Panc1 (cell line): ENCODE measurements around the gene ADM2. TPM values are rescaled to one million over a fixed set of nuclear protein-coding genes. Genes with fewer than 3 reads are reported as not detected.
"Not testable (repeated sequence)": the region's sequence is repeated elsewhere in the genome, so short reads cannot be mapped to it uniquely, and the experiment has no call there.

Experiments used
- ATAC-seq: fragments of 200-7000 bp; cut with Tn5 transposase; 2 replicates; pipeline ENCODE4 v1.9.1; 2020; ENCODE audit warnings: mild to moderate bottlenecking, moderate library complexity
- BruUV-seq: library from RNA; stranded (reverse); fragments of 400-500 nt; replicated peaks from 2 replicates; lab custom pipeline; 2021; lab: Mats Ljungman, UMichigan
- CTCF ChIA-PET: fragments of 300-600 bp; sonication (Branson Sonifier 250); formaldehyde crosslinking; loops from one replicate; lab custom pipeline; 2022; ENCODE audit warnings: antibody characterized with exemption; lab: Charles Lee
- POLR2A ChIA-PET: fragments of 300-600 bp; sonication (Branson Sonifier 250); formaldehyde crosslinking; loops from one replicate; lab custom pipeline; 2022; ENCODE audit warnings: antibody characterized with exemption; lab: Charles Lee
- DNase-seq: peaks from one replicate; pipeline ENCODE4 v3.0.0-alpha.2; 2010; ENCODE audit warnings: low read depth, low spot score
- H3K27ac ChIP-seq: 2 replicates; pipeline ENCODE4 v1.5.1; 2011; ENCODE audit warnings: mild to moderate bottlenecking, low read length, inconsistent platforms
- H3K27me3 ChIP-seq: fragments of 200-500 bp; sonication (Bioruptor generic); 2 replicates; pipeline ENCODE4 v1.6.0; 2014; ENCODE audit warnings: low read length, inconsistent platforms; ENCODE audit not compliant: control insufficient read depth, insufficient read depth
- H3K36me3 ChIP-seq: fragments of 200-500 bp; sonication (Bioruptor generic); 2 replicates; pipeline ENCODE4 v1.5.1; 2014; ENCODE audit warnings: inconsistent platforms, mild to moderate bottlenecking, low read length, moderate library complexity; ENCODE audit not compliant: control insufficient read depth, insufficient read depth
- H3K4me1 ChIP-seq: 2 replicates; pipeline ENCODE4 v1.5.1; 2011; ENCODE audit warnings: inconsistent platforms, mild to moderate bottlenecking, low read length, moderate library complexity; ENCODE audit not compliant: control insufficient read depth, insufficient read depth
- H3K4me3 ChIP-seq, 2 experiments: 2 replicates each; pipeline ENCODE4 v1.5.1; 2011 to 2012; ENCODE audit warnings: low read depth in 2 of 2, low read length in 2 of 2, mild to moderate bottlenecking in 2 of 2, inconsistent platforms in 1 of 2, moderate library complexity in 1 of 2
- H3K9me3 ChIP-seq: fragments of 200-500 bp; sonication (Bioruptor generic); 2 replicates; pipeline ENCODE4 v1.5.1; 2014; ENCODE audit warnings: low read depth, mild to moderate bottlenecking, inconsistent platforms, low read length, moderate library complexity; ENCODE audit not compliant: control insufficient read depth, insufficient read depth
- POLR2AphosphoS5 ChIP-seq: IDR thresholded peaks from 2 replicates; pipeline ENCODE4 v1.6.1; 2012; ENCODE audit warnings: mild to moderate bottlenecking, low read depth, low read length, moderate library complexity
- SIN3A ChIP-seq: IDR thresholded peaks from 2 replicates; pipeline ENCODE4 v1.6.1; 2012; ENCODE audit warnings: low read depth, mild to moderate bottlenecking, low read length, moderate library complexity, borderline replicate concordance; ENCODE audit not compliant: insufficient read depth
- TCF7L2 ChIP-seq: IDR thresholded peaks from 2 replicates; pipeline ENCODE4 v1.6.1; 2011; ENCODE audit warnings: mild to moderate bottlenecking, low read depth, low read length, inconsistent platforms
- in situ Hi-C: cut with HindIII; loops from 2 replicates; pipeline ENCODE4 v1.10.0; 2016; ENCODE audit warnings: low sequenced_read_pairs, low pct_unique_long_range_greater_than_20kb
- intact Hi-C: fragments of 100-400 bp; cut with micrococcal nuclease; formaldehyde crosslinking; loops from one replicate; pipeline ENCODE4 v1.10.0; 2022; ENCODE audit not compliant: unreplicated experiment
- total RNA-seq: library from RNA; stranded (reverse); gene quantifications from one replicate; pipeline ENCODE4 v1.2.1, GENCODE V29; 2021; ENCODE audit not compliant: unreplicated experiment
- TF ChIP-seq, protein P1 (sequence below), 2 experiments: IDR thresholded peaks; 2 replicates each; pipeline ENCODE4 v1.6.1; 2011 to 2012; ENCODE audit warnings: low read depth in 2 of 2, control low read depth in 1 of 2, low read length in 1 of 2, mild to moderate bottlenecking in 1 of 2, moderate library complexity in 1 of 2; ENCODE audit not compliant: insufficient read depth in 1 of 2
- TF ChIP-seq, protein P2 (sequence below): fragments of 450-650 bp; IDR thresholded peaks from 2 replicates; pipeline ENCODE4 v1.5.1; 2017; ENCODE audit warnings: mild to moderate bottlenecking

Gene ADM2
- total RNA-seq, 1 experiment from 2014 or later: 3.9 TPM

DNA sequence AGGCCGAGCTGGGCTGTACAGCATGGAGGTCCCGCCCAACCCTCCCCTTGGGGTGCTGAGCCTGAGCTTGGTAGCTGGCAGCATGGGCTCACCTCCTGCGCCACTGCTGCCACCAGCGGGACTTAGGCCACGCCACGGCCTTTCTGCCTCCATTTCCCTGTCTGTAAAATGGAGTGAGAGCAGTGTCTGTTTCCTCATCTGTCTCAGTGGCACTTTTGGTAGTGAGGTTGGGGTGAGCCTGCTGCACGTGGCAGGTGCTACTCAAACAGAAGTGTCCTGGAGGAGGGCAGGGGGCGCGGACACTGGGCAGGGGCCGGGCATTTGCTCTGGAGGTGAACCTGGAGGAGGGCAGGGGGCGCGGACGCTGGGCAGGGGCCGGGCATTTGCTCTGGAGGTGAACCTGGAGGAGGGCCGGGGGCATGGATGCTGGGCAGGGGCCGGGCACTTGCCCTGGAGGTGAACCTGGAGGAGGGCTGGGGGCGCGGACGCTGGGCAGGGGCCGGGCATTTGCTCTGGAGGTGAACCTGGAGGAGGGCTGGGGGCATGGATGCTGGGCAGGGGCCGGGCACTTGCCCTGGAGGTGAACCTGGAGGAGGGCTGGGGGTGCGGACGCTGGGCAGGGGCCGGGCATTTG, 48.3 kb upstream of the ADM2 start:
- intact Hi-C loops, H3K4me1 ChIP-seq, H3K27ac ChIP-seq, ATAC-seq, BruUV-seq, CTCF ChIA-PET, H3K27me3 ChIP-seq, H3K36me3 ChIP-seq, H3K9me3 ChIP-seq, DNase-seq, POLR2A ChIA-PET, in situ Hi-C loops, H3K4me3 ChIP-seq: not testable (repeated sequence)

GRCh38 chr22:50434849-50435248, 46.5 kb upstream of the ADM2 start:
- no peak overlapping the region for H3K4me3 ChIP-seq
- intact Hi-C loops: no loop called here
- CTCF ChIA-PET: no interaction called here
- H3K27ac ChIP-seq: no peak overlapping the region
- in situ Hi-C loops: no loop called here
- TF ChIP-seq, protein P1, sequence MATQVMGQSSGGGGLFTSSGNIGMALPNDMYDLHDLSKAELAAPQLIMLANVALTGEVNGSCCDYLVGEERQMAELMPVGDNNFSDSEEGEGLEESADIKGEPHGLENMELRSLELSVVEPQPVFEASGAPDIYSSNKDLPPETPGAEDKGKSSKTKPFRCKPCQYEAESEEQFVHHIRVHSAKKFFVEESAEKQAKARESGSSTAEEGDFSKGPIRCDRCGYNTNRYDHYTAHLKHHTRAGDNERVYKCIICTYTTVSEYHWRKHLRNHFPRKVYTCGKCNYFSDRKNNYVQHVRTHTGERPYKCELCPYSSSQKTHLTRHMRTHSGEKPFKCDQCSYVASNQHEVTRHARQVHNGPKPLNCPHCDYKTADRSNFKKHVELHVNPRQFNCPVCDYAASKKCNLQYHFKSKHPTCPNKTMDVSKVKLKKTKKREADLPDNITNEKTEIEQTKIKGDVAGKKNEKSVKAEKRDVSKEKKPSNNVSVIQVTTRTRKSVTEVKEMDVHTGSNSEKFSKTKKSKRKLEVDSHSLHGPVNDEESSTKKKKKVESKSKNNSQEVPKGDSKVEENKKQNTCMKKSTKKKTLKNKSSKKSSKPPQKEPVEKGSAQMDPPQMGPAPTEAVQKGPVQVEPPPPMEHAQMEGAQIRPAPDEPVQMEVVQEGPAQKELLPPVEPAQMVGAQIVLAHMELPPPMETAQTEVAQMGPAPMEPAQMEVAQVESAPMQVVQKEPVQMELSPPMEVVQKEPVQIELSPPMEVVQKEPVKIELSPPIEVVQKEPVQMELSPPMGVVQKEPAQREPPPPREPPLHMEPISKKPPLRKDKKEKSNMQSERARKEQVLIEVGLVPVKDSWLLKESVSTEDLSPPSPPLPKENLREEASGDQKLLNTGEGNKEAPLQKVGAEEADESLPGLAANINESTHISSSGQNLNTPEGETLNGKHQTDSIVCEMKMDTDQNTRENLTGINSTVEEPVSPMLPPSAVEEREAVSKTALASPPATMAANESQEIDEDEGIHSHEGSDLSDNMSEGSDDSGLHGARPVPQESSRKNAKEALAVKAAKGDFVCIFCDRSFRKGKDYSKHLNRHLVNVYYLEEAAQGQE (IDR thresholded peaks at IDR 0.05; ENCODE audit: insufficient read depth in 1 of 2, low read depth in 2 of 2, low read length in 1 of 2): no peak
- TF ChIP-seq, protein P2, sequence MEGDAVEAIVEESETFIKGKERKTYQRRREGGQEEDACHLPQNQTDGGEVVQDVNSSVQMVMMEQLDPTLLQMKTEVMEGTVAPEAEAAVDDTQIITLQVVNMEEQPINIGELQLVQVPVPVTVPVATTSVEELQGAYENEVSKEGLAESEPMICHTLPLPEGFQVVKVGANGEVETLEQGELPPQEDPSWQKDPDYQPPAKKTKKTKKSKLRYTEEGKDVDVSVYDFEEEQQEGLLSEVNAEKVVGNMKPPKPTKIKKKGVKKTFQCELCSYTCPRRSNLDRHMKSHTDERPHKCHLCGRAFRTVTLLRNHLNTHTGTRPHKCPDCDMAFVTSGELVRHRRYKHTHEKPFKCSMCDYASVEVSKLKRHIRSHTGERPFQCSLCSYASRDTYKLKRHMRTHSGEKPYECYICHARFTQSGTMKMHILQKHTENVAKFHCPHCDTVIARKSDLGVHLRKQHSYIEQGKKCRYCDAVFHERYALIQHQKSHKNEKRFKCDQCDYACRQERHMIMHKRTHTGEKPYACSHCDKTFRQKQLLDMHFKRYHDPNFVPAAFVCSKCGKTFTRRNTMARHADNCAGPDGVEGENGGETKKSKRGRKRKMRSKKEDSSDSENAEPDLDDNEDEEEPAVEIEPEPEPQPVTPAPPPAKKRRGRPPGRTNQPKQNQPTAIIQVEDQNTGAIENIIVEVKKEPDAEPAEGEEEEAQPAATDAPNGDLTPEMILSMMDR: no peak
- TF ChIP-seq SIN3A: no peak
- no peak for TF ChIP-seq TCF7L2
- H3K4me1 ChIP-seq: no peaks in the 10 kb centered on the region
- ATAC-seq: no peak
- H3K9me3 ChIP-seq: no peaks in the 10 kb centered on the region
- no TSS peak for BruUV-seq
- H3K36me3 ChIP-seq: peaks cover 3% of the 10 kb centered on the region
- no peak for DNase-seq
- no peaks in the 10 kb centered on the region for H3K27me3 ChIP-seq
- POLR2A ChIA-PET: no interaction called here

GRCh38 chr22:50435291-50436014, 45.9 kb upstream of the ADM2 start:
- DNase-seq (no peak), ATAC-seq (no peak)
- intact Hi-C loops (no loop called here), in situ Hi-C loops (no loop called here)
- ChIA-PET POLR2A (no interaction called here), CTCF (no interaction called here)
- H3K27ac ChIP-seq: no peak overlapping the region
- TF ChIP-seq, protein P1 (IDR thresholded peaks at IDR 0.05; ENCODE audit: insufficient read depth in 1 of 2, low read depth in 2 of 2, low read length in 1 of 2): no peak
- TF ChIP-seq POLR2AphosphoS5 (no peak), TCF7L2 (no peak), SIN3A (no peak)
- TF ChIP-seq, protein P2: no peak
- no TSS peak for BruUV-seq
- no peaks in the 10 kb centered on the region for H3K27me3 ChIP-seq
- H3K4me1 ChIP-seq: no peaks in the 10 kb centered on the region
- no peak overlapping the region for H3K4me3 ChIP-seq
- H3K36me3 ChIP-seq: no peaks in the 10 kb centered on the region; the same call in 1 of the 2 replicates
- no peaks in the 10 kb centered on the region for H3K9me3 ChIP-seq
